A549 (cell line): Measurements from ENCODE around the gene PPP1R14B. TPM values are rescaled to one million over a fixed set of nuclear protein-coding genes. Genes with fewer than 3 reads are reported as not detected.
A peak's percentile ranks its signal among the peaks of the same experiment; 100 is the strongest.

Experiments
- ATAC-seq, 2 experiments: fragments of 200-7000 bp in 1 of 2; fragments of >200 bp in 1 of 2; cut with Nextera tagmentation in 1 of 2; cut with Tn5 transposase in 1 of 2; 3 replicates each; pipeline versions ENCODE4 v1.8.0 to v1.9.1; 2018 to 2020; ENCODE audit warnings: mild to moderate bottlenecking in 1 of 2, moderate library complexity in 1 of 2
- CTCF ChIA-PET: fragments of 300-600 bp; sonication (Branson Sonifier 250); formaldehyde crosslinking; extraction: SDS; loops from one replicate; lab custom pipeline; 2021; ENCODE audit warnings: antibody characterized with exemption, inconsistent platforms; lab: Yijun Ruan, JAX
- POLR2A ChIA-PET: fragments of 350-600 bp; formaldehyde crosslinking; extraction: SDS; loops from one replicate; lab custom pipeline; 2021; ENCODE audit warnings: antibody characterized with exemption, inconsistent platforms; lab: Yijun Ruan, JAX
- DNase-seq, 2 experiments: peaks; one replicate each; pipeline versions ENCODE4 v3.0.0 to v3.0.0-alpha.2; 2011 to 2016; ENCODE audit warnings: low read depth in 1 of 2, low spot score in 1 of 2
- FAIRE-seq: peaks from 2 replicates; lab custom pipeline; 2011; peaks lifted over from hg19 to GRCh38; lab: Jason Lieb, UNC
- H3K27ac ChIP-seq, 2 experiments: fragments of >200 bp; sonication (Bioruptor Twin); formaldehyde crosslinking; 3 replicates each; pipeline ENCODE4 v1.5.1; 2016 to 2017
- H3K4me1 ChIP-seq: fragments of >200 bp; sonication (Bioruptor Twin); formaldehyde crosslinking; 3 replicates; pipeline ENCODE4 v1.6.1; 2016
- H3K4me2 ChIP-seq: fragments of >200 bp; sonication (Bioruptor Twin); formaldehyde crosslinking; 3 replicates; pipeline ENCODE4 v1.6.1; 2016
- H3K4me3 ChIP-seq: fragments of >200 bp; sonication (Bioruptor Twin); formaldehyde crosslinking; 3 replicates; pipeline ENCODE4 v1.5.1; 2016
- H3K9me3 ChIP-seq: fragments of >200 bp; sonication (Bioruptor Twin); formaldehyde crosslinking; 3 replicates; pipeline ENCODE4 v1.6.1; 2016
- CBX2 ChIP-seq: fragments of 200-600 bp; sonication (generic); IDR thresholded peaks from 2 replicates; pipeline ENCODE4 v1.6.1; 2016; ENCODE audit warnings: low read depth, mild to moderate bottlenecking, borderline replicate concordance
- E2F6 ChIP-seq: IDR thresholded peaks from 2 replicates; pipeline ENCODE4 v1.6.1; 2012; ENCODE audit warnings: low read depth, borderline replicate concordance
- FOSB ChIP-seq: fragments of 250-450 bp; sonication (Bioruptor Pico); IDR thresholded peaks from 2 replicates; pipeline ENCODE4 v1.5.0; 2020; ENCODE audit warnings: mild to moderate bottlenecking, moderate library complexity
- HOXA7 ChIP-seq: fragments of 250-450 bp; sonication (Bioruptor Pico); IDR thresholded peaks from 2 replicates; pipeline ENCODE4 v1.5.0; 2020; ENCODE audit warnings: mild to moderate bottlenecking, moderate library complexity
- KDM1A ChIP-seq: fragments of 200-600 bp; sonication (generic); IDR thresholded peaks from 2 replicates; pipeline ENCODE4 v1.6.1; 2016; ENCODE audit warnings: low read depth, mild to moderate bottlenecking
- MAFK ChIP-seq: fragments of 450-650 bp; IDR thresholded peaks from 2 replicates; pipeline ENCODE4 v1.6.1; 2014; ENCODE audit not compliant: partially characterized antibody
- MAZ ChIP-seq: fragments of 150-350 bp; IDR thresholded peaks from 2 replicates; pipeline ENCODE4 v1.6.1; 2014; ENCODE audit warnings: antibody characterized with exemption, low read depth, low read length, borderline replicate concordance
- MYC ChIP-seq: IDR thresholded peaks from 2 replicates; pipeline ENCODE4 v1.6.1; 2012; ENCODE audit warnings: mild to moderate bottlenecking, inconsistent platforms, low read length, improper control_type of control experiment, borderline replicate concordance
- PBX3 ChIP-seq: IDR thresholded peaks from 2 replicates; pipeline ENCODE4 v1.6.1; 2012
- PHF8 ChIP-seq: fragments of 200-600 bp; sonication (generic); IDR thresholded peaks from 2 replicates; pipeline ENCODE4 v1.6.1; 2016; ENCODE audit warnings: low read depth, mild to moderate bottlenecking, antibody characterized with exemption, moderate library complexity, borderline replicate concordance
- POLR2AphosphoS2 ChIP-seq: conservative IDR thresholded peaks from 2 replicates; pipeline ENCODE4 v1.6.1; 2012; ENCODE audit warnings: low read length, improper control_type of control experiment, inconsistent platforms
- RAD21 ChIP-seq, 2 experiments: fragments of >200 bp in 1 of 2; sonication (Bioruptor Twin) in 1 of 2; formaldehyde crosslinking in 1 of 2; IDR thresholded peaks in 1 of 2; conservative IDR thresholded peaks in 1 of 2; 2 replicates in 1 of 2; 3 replicates in 1 of 2; pipeline ENCODE4 v1.6.1; 2012 to 2018; ENCODE audit warnings: inconsistent platforms in 1 of 2
- RARB ChIP-seq: fragments of 250-450 bp; sonication (Bioruptor Pico); IDR thresholded peaks from 2 replicates; pipeline ENCODE4 v1.8.0; 2021; ENCODE audit warnings: mild to moderate bottlenecking, moderate library complexity
- SMC3 ChIP-seq: fragments of >200 bp; sonication (Bioruptor Twin); formaldehyde crosslinking; IDR thresholded peaks from 3 replicates; pipeline ENCODE4 v1.6.1; 2018; ENCODE audit warnings: inconsistent platforms
- TP53 ChIP-seq: fragments of 250-450 bp; sonication (Bioruptor Pico); IDR thresholded peaks from 2 replicates; pipeline ENCODE4 v1.5.0; 2021; ENCODE audit warnings: mild to moderate bottlenecking, moderate library complexity
- ZFP36 ChIP-seq: fragments of 450-650 bp; IDR thresholded peaks from 2 replicates; pipeline ENCODE4 v1.6.1; 2014; ENCODE audit warnings: borderline replicate concordance; ENCODE audit not compliant: partially characterized antibody
- ZSCAN20 ChIP-seq: fragments of 250-450 bp; sonication (Bioruptor Pico); IDR thresholded peaks from 2 replicates; pipeline ENCODE4 v1.8.0; 2022; ENCODE audit warnings: mild to moderate bottlenecking, moderate library complexity
- WGBS: methylation state at CpG from one replicate; pipeline ENCODE4 v1.1.6; 2017; ENCODE audit errors: missing lambda C conversion rate; 5-methylcytosine and 5-hydroxymethylcytosine counted together
- polyA plus RNA-seq, 4 experiments: library from polyadenylated mRNA; depleted of rRNA in 3 of 4; stranded (reverse); fragments of >200 nt; fragmentation: RNase III in 1 of 4; extraction: RNeasy Plus Mini Kit Qiagen cat#74134 plus additional on column Dnase treatment in 1 of 4; gene quantifications; 2 replicates in 3 of 4; 3 replicates in 1 of 4; pipeline ENCODE4 v1.2.3, GENCODE V29; 2011 to 2017
- TF ChIP-seq, protein P1 (sequence below): fragments of >200 bp; sonication (Bioruptor Twin); formaldehyde crosslinking; IDR thresholded peaks from 2 replicates; pipeline ENCODE4 v1.6.1; 2016
- TF ChIP-seq, protein P2 (sequence below): fragments of >200 bp; sonication (Bioruptor Twin); formaldehyde crosslinking; IDR thresholded peaks from 3 replicates; pipeline ENCODE4 v1.5.1; 2016

The PPP1R14B gene
- polyA plus RNA-seq, 2 of the 4 experiments (the other 2 are of a cell fraction) = 152 to 154 TPM

DNA sequence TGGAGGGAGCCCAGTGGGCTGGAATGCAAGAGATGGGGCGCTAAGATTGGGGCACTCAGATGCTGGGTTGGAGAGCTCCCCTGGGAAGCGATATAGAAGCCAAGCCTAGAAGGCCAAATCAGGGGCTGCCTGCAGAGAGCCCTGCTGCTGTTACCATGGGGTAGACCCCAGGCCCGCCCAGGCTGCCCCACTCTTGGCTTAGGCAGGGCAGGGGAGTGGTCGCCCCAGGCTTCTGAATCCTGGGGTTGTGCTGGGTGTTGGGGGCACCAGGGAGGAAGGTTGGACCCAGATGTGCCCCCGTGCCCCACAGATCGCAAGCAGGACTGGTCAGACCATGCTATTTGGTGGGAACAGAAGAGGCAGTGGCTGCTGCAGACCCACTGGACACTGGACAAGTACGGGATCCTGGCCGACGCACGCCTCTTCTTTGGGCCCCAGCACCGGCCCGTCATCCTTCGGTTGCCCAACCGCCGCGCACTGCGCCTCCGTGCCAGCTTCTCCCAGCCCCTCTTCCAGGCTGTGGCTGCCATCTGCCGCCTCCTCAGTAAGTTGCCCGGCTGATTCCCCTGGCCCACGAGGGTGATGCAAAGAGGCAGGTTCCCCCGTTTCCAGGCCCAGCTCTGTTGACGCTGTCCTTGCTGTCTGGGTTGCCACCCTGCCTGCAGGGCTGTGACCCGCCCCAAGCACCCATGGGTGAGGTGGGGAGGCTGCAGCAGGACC is 36.3 kb downstream of the PPP1R14B start:
- 95% methylated on average over 17 of the region's 24 CpGs for WGBS
- peak in 1 of 2 experiments; percentile 4; a peak in 2 of 6 replicates for ATAC-seq
- POLR2A ChIA-PET = interaction anchor here (1.3 kb wide), 1 partner anchor 10 kb away, joined by 5 read pairs; no protein-coding TSS in a partner anchor

GRCh38 chr11:64209563-64209843 is 37.2 kb downstream of the PPP1R14B start:
- H3K9me3 ChIP-seq = no peaks in the 10 kb centered on the region
- POLR2A ChIA-PET = interaction anchor here (0.8 kb wide), 1 partner anchor 24 kb away, joined by 3 read pairs; the partner anchor contains the start of gene STIP1
- H3K4me1 ChIP-seq = peaks cover 4% of the 10 kb centered on the region; the same call in 1 of the 3 replicates
- DNase-seq (no peak), ATAC-seq (no peak), FAIRE-seq (no peak)
- TF ChIP-seq MAFK = no peak
- H3K4me3 ChIP-seq = no peak overlapping the region
- H3K4me2 ChIP-seq = no peak overlapping the region
- CTCF ChIA-PET = interaction anchor here (0.9 to 20.3 kb wide), 7 partner anchors 11 to 93 kb away, joined by 3 to 254 read pairs (median 12); partner anchors contain the start of genes CATSPERZ, DNAJC4, NUDT22 and PLCB3
- H3K27ac ChIP-seq = no peak overlapping the region
- WGBS = 87% methylated on average over 8 of the region's 8 CpGs

More for the DNA sequence above, 36.3 kb downstream of the PPP1R14B start:
- H3K9me3 ChIP-seq = no peaks in the 10 kb centered on the region
- no peak for TF ChIP-seq KDM1A
- no peak for TF ChIP-seq HOXA7
- TF ChIP-seq, all 56 proteins: peak for 0
- Histone ChIP-seq H3K4me1 (no peaks in the 10 kb centered on the region), H3K4me3 (no peak overlapping the region), H3K27ac (no peak overlapping the region), H3K4me2 (no peak overlapping the region)
- CTCF ChIA-PET = interaction anchor here (0.9 to 20.3 kb wide), 7 partner anchors 7 to 92 kb away, joined by 3 to 254 read pairs (median 12); partner anchors contain the start of genes CATSPERZ, DNAJC4, FERMT3 and NUDT22
- FAIRE-seq = no peak
- DNase-seq = no peak

DNA sequence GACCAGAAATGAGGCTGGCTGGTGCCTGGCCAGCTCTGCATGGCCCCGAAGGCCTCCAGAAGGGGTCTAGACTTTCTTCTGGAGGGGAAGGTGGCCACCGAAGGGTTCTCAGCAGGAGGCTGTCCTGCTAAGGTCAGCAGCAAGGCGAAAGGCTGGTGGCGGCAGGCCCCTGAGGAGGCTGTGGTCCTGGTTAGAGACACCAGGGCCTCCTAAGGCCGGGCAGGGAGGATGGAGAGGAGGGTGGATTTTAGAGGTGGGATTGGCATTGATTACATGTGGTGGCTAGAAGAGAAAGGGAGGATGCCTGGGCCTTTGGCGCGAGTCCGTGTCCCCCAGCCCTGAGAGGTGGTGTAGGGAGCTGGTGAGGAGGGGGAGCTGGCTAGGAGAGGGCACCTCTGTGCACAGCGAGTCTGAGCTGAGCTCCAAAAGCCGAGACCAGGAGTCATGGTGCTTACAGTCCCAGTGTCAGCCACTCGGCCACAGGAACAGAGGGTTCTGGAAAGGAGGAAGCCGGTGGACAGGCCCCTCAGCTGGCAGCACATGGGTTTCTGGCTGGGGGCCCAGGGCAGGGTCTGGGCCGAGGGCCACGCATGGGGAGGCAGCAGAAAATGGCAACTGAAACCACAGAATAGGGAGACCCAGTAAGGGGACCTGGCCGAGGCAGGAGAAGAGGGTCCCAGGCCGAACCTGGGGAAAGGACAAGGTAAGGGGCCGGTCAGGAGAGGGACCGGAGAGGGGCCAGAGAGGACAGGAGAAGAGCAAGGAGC is 37.8 kb downstream of the PPP1R14B start:
- DNase-seq (no peak), FAIRE-seq (no peak), ATAC-seq (no peak; a peak in 2 of 6 replicates)
- ChIA-PET CTCF (interaction anchor here (0.9 to 20.3 kb wide), 6 partner anchors 11 to 94 kb away, joined by 3 to 254 read pairs (median 20); partner anchors contain the start of genes CATSPERZ, DNAJC4, NUDT22 and PLCB3), POLR2A (interaction anchor here (0.8 kb wide), 1 partner anchor 23 kb away, joined by 3 read pairs; the partner anchor contains the start of gene STIP1)
- H3K4me3 ChIP-seq = no peak overlapping the region
- H3K4me1 ChIP-seq = peaks cover 9% of the 10 kb centered on the region; the same call in 1 of the 3 replicates
- H3K4me2 ChIP-seq = no peak overlapping the region
- TF ChIP-seq ZSCAN20 (CRISPR knock-in tag) (no peak), PBX3 (no peak), MYC (no peak), ZFP36 (no peak), HOXA7 (no peak), FOSB (CRISPR knock-in tag) (no peak), MAZ (no peak), POLR2AphosphoS2 (no peak), SMC3 (no peak), PHF8 (no peak), RARB (CRISPR knock-in tag) (no peak), RAD21 (conservative IDR thresholded peaks at IDR 0.05 in 1 of 2, IDR thresholded peaks at IDR 0.05 in 1 of 2) (no peak), E2F6 (no peak), CBX2 (no peak), TP53 (CRISPR knock-in tag) (no peak)
- TF ChIP-seq, protein P1, sequence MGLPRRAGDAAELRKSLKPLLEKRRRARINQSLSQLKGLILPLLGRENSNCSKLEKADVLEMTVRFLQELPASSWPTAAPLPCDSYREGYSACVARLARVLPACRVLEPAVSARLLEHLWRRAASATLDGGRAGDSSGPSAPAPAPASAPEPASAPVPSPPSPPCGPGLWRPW = no peak
- TF ChIP-seq, protein P2, sequence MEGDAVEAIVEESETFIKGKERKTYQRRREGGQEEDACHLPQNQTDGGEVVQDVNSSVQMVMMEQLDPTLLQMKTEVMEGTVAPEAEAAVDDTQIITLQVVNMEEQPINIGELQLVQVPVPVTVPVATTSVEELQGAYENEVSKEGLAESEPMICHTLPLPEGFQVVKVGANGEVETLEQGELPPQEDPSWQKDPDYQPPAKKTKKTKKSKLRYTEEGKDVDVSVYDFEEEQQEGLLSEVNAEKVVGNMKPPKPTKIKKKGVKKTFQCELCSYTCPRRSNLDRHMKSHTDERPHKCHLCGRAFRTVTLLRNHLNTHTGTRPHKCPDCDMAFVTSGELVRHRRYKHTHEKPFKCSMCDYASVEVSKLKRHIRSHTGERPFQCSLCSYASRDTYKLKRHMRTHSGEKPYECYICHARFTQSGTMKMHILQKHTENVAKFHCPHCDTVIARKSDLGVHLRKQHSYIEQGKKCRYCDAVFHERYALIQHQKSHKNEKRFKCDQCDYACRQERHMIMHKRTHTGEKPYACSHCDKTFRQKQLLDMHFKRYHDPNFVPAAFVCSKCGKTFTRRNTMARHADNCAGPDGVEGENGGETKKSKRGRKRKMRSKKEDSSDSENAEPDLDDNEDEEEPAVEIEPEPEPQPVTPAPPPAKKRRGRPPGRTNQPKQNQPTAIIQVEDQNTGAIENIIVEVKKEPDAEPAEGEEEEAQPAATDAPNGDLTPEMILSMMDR = no peak
- WGBS = 94% methylated on average over 17 of the region's 18 CpGs
- H3K9me3 ChIP-seq = no peaks in the 10 kb centered on the region
- H3K27ac ChIP-seq = no peak overlapping the region
